SKM-1 treated with dmso at 0.1 percent for 144 hours (cell line): ENCODE data around the gene TMEM101.
"Not testable (repeated sequence)": the region's sequence is repeated elsewhere in the genome, so short reads cannot be mapped to it uniquely, and the experiment has no call there.

ENCODE experiments used
- DNase-seq: peaks from one replicate; lab custom pipeline; 2025; ENCODE audit not compliant: unreplicated experiment; lab: John Stamatoyannopoulos, UW

The TMEM101 gene

DNA sequence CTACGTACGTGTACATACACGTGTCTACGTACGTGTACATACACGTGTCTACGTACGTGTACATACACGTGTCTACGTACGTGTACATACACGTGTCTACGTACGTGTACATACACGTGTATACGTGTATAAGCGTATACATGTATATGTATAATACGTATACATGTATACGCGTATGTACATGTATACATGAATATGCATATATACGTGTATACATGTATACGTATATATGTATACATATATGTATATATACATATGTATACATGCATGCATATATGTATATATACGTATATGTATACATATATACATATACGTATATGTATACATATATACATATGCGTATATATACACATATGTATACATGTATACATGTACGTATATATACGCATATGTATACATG, 38.9 kb downstream of the TMEM101 start:
- no peak for DNase-seq

DNA sequence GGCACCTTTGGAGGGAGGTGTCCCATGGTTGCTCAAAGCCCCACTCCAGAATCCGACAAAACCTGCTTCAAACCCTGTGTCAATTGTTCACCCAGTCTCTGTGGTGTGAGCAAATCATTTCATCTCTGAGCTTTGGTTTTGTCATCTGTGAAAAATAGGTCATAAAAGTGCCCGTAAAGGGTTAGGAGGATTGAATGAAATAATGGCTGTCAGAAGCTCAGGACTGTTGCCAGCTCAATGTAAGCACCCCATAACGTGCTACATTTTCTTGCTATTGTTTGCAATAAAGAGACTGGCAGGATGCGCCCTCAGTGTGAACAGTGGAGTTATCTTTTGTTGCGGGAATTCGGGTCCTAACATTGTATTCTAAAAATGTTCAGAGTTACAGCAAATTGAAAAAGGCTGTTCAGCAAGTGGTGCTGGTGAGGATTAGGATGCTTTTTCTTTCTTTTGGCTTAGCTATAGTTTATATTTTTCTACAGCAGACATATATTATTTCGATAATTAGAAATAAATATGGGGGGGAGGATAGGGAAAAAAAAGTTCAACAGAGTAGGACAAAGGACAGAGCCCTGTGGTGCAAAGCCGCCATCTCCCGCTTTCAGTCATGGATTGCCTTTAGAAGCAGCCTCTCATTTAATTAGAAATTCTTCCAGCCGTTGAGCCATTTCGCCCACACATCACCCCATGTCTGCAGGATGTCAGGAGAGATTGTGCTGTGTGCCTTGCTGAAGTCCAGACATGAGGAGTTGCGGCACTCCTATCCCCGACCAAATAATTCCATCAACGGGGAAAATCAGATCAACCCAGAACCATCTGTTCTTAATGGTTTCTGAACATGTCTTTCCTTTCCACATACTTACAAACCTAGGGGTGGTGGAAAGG, 40.1 kb downstream of the TMEM101 start:
- DNase-seq, result no peak

DNA sequence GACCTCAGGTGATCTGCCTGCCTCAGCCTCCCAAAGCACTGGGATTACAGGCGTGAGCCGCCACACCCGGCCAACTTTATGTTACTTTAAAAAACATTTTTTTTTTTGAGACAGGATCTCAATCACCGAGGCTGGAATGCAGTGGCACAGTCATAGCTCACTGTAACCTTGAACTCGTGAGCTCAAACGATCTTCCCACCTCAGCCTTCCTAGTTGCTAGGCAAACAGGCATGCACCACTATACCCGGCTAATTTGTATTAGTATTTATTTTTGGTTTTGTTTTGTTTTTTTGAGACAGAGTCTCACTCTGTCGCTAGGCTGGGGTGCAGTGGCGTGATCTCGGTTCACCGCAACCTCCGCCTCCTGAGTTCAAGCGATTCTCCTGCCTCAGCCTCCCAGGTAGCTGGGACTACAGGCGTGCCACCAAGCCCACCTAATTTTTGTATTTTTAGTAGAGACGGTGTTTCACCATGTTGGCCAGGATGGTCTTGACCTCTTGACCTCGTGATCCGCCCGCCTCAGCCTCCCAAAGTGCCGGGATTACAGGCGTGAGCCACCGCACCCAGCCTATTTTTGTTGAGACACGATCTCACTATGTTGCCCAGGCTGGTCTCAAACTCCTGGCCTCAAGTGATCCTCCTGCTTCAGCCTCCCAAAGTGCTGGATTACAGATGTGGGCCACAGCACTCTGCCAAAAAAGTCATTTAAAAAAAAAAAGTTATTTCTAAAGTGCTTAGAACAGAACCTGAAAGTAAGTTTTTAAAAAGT, 42.1 kb downstream of the TMEM101 start:
- not testable (repeated sequence) for DNase-seq

DNA sequence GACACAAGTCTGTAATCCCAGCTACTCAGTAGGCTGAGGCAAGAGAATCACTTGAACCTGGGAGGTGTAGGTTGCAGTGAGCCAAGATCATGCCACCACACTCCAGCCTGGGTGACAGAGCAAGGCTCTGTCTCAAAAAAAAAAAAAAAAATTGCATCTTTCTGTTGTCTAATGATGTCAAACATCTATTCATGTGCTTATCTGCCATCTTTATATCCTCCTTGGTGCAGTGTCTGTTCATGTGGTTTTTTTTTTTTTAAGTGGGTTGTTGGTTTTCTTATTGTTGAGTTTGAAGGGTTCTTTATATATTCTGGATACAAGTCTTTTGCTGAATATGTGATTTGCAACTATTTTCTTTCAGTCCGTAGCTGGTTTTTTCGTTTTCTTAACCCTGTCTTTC, 43.3 kb downstream of the TMEM101 start:
- DNase-seq, result not testable (repeated sequence)

DNA sequence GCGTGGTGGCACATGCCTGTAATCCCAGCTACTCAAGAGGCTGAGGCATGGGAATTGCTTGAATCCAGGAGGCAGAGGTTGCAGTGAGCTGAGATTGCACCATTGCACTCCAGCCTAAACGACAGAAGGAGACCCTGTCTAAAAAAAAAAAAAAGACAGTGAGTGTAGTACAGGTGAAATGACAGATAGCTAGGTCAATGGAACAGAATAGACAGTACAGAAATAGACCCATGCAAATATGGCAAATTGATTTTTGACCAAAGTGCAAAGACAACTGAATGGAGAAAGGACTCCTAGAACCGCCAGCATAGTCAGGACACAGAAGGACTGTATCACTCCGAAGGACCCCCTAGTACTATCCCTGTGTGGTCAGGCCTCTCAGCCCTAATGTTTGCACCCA, 44.4 kb downstream of the TMEM101 start:
- DNase-seq, result no peak

DNA sequence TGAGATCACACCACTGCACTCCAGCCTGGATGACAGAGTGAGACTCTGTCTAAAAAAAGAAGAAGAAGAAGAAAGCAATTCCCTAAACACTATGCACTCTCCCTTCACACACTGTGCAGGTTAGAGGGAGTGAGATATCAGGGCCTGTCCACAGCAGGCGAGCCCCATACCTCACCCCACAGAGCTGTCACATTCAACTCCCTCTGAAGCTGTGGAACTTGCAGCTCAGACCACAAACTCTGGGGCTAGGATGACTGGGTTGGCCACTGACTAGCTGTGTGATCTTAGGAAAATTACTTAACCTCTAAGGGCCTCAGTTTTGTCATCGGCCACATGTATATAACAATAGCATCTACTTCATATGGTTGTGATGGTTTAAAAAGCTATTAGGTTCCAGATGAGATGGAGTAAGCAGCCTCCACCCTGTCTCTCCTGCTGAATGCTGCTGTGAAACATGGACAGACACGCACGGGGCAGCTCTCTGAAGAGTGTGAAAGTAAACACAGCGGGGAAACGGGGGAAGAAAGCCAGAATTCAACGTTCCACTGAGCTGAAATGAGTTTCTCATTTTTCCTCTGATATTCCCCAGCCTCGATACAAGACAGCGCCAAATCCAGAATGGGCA, 47.4 kb downstream of the TMEM101 start:
- DNase-seq, result no peak

DNA sequence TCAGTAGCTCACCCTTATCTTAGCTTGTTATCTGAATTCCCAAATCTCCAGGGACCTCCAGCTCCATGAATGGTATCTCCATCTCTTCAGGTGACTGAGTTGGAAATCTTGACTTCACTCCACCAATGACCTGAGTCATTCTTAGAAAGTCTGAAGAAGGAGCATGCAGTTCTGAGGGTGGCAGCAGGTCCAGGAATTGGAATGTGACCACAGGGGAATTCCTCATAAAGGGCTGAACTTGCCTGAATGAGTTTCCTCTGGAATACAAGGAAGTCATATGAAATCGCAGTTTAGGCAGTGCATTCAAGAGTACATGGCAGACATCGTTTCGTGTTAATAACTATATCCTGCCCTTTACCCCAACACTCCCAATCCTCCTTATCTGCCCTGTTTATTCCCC, 48.5 kb downstream of the TMEM101 start:
- DNase-seq, result no peak

DNA sequence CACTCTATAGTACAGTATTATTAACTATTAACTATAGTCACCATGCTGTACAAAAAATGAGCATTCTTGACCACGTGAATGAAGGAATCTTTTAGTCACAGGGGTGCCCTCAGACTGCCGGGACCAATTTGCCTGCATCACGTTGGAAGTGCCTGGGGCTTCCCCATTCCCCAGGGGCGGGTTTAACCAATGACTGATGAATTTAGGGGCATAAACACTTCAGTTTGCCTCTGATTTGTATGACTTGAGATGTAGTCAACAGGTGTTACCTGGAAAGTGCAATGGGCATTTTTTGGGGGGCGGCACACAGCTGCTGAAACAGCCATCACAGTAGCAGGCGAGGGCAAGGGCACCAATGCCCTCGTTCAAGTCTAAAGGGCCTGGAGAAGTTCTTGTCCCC, 52.3 kb downstream of the TMEM101 start:
- no peak for DNase-seq

DNA sequence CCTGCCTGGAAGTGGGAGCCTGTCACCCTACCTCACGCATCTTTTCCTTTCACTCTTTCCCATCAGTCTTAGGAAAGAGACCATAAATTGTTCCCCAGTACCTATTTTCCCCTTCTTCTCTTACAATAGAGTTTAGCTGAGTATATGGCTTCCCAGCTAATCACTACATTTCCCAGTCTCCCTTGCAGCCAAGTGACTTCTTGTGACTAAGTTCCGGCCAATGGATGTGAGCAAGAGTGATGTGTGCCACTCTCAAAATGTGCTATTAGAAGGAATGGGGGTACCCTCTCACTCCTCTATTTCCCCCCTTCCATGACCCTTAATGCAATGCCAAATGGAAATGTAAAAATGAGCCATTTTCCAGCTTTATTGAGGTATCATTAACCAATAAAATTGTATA, 52.8 kb downstream of the TMEM101 start:
- no peak for DNase-seq

DNA sequence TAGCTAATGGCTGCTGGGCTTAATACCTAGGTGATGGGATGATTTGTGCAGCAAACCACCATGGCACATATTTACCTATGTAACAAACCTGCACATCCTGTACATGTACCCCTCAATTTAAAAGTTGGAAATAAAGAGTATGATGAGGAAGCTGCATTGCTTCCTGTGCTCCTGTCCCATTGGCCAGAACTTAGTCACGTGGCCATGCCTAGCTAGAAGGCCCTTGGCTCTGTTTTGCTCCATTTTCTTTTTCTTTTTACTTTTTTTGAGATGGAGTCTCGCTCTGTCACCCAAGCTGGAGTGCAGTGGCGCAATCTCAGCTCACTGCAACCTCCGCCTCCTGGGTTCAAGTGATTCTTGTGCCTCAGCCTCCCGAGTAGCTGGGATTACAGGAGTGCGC, 53.5 kb downstream of the TMEM101 start:
- DNase-seq, result not testable (repeated sequence)
